ENCODE results near the gene MMD2.

DNA sequence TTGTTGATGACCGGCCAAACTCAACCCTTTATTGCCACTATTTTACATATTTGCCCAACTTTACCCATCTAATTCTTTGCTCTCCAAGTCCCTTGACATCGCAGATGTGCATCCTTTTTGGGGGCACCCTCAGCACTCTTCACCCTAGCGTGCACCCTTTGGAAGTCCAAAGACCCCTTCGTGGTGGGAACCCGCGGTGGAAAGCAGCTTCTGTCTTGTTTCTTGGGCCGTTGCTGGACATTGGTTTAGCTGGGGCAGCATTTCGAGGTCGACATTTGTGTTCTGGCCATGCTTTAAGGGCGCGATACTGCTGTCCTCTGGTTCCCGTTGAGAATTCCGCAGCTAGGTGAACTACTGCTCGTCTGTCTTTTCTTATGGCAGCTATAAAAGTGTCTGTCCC, 96.8 kb downstream of the MMD2 start:
- no peak for TF ChIP-seq MXI1 (conservative IDR thresholded peaks at IDR 0.05; ENCODE audit: poor library complexity, severe bottlenecking)
- TF ChIP-seq, protein P1, sequence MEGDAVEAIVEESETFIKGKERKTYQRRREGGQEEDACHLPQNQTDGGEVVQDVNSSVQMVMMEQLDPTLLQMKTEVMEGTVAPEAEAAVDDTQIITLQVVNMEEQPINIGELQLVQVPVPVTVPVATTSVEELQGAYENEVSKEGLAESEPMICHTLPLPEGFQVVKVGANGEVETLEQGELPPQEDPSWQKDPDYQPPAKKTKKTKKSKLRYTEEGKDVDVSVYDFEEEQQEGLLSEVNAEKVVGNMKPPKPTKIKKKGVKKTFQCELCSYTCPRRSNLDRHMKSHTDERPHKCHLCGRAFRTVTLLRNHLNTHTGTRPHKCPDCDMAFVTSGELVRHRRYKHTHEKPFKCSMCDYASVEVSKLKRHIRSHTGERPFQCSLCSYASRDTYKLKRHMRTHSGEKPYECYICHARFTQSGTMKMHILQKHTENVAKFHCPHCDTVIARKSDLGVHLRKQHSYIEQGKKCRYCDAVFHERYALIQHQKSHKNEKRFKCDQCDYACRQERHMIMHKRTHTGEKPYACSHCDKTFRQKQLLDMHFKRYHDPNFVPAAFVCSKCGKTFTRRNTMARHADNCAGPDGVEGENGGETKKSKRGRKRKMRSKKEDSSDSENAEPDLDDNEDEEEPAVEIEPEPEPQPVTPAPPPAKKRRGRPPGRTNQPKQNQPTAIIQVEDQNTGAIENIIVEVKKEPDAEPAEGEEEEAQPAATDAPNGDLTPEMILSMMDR (IDR thresholded peaks at IDR 0.05; ENCODE audit: poor library complexity, severe bottlenecking), result no peak
- no peak for TF ChIP-seq EZH2 (IDR thresholded peaks at IDR 0.05; ENCODE audit: borderline replicate concordance, insufficient read depth, low read length, poor library complexity, severe bottlenecking)
- TF ChIP-seq POLR2AphosphoS5 (IDR thresholded peaks at IDR 0.05), result no peak
- TF ChIP-seq, protein P2, sequence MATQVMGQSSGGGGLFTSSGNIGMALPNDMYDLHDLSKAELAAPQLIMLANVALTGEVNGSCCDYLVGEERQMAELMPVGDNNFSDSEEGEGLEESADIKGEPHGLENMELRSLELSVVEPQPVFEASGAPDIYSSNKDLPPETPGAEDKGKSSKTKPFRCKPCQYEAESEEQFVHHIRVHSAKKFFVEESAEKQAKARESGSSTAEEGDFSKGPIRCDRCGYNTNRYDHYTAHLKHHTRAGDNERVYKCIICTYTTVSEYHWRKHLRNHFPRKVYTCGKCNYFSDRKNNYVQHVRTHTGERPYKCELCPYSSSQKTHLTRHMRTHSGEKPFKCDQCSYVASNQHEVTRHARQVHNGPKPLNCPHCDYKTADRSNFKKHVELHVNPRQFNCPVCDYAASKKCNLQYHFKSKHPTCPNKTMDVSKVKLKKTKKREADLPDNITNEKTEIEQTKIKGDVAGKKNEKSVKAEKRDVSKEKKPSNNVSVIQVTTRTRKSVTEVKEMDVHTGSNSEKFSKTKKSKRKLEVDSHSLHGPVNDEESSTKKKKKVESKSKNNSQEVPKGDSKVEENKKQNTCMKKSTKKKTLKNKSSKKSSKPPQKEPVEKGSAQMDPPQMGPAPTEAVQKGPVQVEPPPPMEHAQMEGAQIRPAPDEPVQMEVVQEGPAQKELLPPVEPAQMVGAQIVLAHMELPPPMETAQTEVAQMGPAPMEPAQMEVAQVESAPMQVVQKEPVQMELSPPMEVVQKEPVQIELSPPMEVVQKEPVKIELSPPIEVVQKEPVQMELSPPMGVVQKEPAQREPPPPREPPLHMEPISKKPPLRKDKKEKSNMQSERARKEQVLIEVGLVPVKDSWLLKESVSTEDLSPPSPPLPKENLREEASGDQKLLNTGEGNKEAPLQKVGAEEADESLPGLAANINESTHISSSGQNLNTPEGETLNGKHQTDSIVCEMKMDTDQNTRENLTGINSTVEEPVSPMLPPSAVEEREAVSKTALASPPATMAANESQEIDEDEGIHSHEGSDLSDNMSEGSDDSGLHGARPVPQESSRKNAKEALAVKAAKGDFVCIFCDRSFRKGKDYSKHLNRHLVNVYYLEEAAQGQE (IDR thresholded peaks at IDR 0.05; ENCODE audit: borderline replicate concordance), result no peak
- TF ChIP-seq EP300 (conservative IDR thresholded peaks at IDR 0.05; ENCODE audit: poor library complexity, severe bottlenecking), result no peak
- no peak for TF ChIP-seq RAD21 (conservative IDR thresholded peaks at IDR 0.05)
- no peak for TF ChIP-seq TAF1 (IDR thresholded peaks at IDR 0.05; ENCODE audit: low read depth)
- no peak for TF ChIP-seq SMC3 (conservative IDR thresholded peaks at IDR 0.05; ENCODE audit: poor library complexity)

All from neural cell (in vitro differentiated cells).